ENCODE results near the gene ENTPD1.
"Not testable (repeated sequence)": the region's sequence is repeated elsewhere in the genome, so short reads cannot be mapped to it uniquely, and the experiment has no call there.

The ENTPD1 gene, protein sequence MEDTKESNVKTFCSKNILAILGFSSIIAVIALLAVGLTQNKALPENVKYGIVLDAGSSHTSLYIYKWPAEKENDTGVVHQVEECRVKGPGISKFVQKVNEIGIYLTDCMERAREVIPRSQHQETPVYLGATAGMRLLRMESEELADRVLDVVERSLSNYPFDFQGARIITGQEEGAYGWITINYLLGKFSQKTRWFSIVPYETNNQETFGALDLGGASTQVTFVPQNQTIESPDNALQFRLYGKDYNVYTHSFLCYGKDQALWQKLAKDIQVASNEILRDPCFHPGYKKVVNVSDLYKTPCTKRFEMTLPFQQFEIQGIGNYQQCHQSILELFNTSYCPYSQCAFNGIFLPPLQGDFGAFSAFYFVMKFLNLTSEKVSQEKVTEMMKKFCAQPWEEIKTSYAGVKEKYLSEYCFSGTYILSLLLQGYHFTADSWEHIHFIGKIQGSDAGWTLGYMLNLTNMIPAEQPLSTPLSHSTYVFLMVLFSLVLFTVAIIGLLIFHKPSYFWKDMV

DNA sequence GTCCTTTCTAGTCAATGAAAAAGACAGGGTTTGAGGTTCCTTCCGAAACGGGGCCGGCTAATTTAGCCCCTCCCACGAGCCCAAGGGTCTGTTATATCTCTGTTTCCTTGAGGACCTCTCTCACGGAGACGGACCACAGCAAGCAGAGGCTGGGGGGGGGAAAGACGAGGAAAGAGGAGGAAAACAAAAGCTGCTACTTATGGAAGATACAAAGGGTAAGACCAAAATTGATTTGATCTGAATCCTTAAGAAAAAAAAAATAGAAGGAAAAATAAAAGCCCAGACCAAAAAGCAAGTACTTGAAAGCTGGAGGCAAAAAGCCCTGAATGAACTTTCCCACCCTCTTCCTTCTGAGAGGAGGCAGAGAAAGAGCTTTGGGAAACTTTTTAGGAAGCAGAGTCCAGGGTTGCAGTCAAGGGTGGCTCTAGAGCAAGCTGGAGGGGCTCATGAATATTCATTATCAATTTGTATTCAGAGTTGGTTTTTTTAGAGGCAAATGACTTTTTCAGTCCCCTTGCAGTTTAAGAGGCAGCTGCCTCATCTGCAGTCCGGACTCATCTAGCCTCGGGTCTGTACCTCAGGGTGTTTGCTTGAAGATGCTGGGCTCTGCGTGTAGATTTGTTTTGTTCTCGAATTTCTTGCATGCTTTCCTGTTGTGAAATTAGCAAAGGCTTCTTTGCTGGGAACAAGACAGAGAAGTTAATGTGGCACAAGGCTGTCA is at the start of gene ENTPD1:
Gene ENTPD1 (plus strand): TSS at position 123 of the 721 bp plus-strand sequence. CDS start 77 bp downstream, at position 200.
- DNase-seq: peak in 21 of 58 donors; percentile 3 to 47 (median 20)

DNA sequence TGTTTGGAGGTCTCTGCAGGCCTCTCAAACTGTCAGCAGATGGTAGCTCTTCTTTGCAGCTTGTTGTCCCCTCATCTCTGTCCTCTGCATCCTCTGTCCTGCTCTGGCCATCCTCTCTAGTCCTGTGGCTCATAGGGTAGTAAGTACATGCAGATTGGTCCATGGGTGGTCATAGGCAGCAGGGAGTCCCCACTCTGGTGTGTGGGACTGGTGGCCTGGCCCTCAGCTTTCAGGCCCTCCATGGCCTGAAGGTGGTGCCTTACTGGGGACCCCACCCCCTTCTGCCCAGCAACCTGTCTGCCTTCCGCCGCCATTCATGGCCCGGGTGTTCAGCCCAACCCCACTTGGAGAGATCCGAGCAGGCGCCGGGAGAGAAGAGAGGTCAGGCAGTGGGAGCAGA is 49.4 kb upstream of the ENTPD1 start:
- no peak for DNase-seq

DNA sequence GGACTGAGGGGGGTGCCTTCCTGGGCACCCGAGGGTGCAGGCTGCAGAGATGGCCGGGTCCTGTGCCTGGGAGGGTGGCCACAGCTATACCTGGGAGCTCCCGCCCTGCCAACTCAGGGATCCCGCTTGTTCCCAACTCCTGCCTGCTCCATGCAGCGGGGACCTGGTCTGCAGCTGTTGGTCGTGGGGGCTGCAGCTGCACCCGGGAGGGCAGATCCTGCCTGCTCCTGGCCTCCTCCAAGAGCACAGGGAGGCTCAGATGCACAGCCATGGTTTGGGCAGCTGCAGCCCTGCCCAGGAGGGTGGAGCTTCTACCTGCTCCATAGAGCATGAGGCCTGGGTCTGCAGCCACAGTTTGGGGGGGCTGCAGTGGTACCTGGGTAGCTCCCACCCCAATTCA is 49.0 kb upstream of the ENTPD1 start:
- no peak for DNase-seq

DNA sequence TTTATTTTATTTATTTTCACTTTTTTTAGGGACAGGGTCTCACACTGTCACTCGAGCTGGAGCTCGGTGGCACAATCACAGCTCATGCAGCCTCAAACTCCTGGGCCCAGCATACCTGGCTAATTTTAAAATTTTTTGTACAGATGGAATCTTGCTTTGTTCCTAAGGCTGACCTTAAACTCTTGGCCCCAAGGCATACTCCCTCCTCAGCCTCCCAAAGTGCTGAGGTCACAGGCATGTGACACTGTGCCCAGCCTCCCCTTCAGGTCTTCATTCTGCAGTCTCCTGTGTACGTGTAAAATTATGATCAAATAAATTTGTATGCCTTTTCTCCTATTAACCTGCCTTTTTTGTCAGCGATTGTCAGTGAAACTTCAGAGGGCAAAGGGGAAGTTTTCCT is 44.5 kb upstream of the ENTPD1 start:
- DNase-seq: no peak

DNA sequence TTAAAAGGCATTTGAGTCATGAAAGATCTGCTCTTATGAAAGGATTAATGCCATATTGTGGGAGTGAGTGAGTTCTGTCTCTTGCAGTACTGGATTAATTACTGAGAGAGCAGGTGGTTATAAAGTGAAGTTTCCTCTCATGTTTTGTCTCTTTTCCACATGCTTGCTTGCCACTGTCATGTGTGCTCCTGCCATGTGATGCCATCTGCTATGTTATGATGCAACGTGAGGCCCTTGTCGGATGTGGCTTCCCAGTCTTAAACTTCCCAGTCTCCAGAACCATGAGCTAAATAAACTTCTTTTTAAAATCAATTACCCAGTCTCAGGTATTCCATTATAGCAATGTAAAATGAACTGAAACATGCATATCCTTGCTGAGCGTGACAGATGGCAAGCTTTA is 39.5 kb upstream of the ENTPD1 start:
- no peak for DNase-seq

DNA sequence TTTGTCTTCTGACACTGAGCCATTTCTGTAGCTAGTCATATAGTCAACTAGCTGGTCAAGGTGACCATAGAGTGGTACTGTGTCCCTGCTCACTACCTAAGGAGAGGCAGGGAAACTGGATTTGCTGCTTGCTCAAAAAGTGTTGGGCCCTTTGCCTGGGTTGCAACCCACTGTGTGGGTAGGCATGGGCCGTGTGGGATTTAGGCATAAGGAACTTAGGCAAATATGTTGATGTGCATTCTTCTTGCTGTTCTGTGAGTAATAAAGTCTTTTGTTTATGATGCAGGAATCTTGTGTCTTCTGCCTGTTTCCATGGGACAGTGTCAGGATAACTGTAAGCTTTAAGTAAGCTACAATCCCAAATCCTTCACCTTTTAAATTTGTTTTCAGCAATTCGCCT is 39.1 kb upstream of the ENTPD1 start:
- no peak for DNase-seq

DNA sequence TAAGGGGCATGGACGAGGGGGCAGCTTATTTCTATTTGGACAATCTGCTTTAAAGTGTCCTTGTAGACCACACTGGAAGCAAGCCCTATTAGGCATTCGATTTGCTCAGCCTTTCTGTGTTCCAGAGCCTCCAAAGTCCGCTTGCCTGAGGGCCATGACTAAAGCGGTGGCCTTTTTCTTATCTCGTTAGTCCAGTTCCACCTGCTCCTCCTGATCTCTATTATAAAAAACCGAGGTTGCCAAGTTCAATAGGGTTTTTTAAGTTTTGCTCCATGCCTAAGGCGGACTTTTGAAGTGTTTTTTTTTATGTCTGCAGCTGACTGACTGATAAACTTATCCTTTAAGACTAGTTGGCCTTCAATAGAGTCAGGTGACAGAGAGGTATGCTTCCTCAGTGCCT is 35.2 kb upstream of the ENTPD1 start:
- not testable (repeated sequence) for DNase-seq

DNA sequence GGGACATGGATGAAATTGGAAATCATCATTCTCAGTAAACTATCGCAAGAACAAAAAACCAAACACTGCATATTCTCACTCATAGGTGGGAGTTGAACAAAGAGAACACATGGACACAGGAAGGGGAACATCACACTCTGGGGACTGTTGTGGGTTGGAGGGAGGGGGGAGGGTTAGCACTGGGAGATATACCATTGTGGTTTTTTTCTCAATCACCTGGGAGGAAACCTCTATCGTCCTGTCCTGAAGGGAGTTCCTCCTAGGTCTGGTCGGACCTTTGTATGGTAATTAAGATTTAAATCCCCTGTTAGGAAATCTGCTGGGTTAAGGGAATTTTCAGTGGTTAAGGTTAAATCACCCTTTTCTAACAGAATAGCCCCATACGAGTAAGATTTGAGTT is 33.5 kb upstream of the ENTPD1 start:
- not testable (repeated sequence) for DNase-seq

DNA sequence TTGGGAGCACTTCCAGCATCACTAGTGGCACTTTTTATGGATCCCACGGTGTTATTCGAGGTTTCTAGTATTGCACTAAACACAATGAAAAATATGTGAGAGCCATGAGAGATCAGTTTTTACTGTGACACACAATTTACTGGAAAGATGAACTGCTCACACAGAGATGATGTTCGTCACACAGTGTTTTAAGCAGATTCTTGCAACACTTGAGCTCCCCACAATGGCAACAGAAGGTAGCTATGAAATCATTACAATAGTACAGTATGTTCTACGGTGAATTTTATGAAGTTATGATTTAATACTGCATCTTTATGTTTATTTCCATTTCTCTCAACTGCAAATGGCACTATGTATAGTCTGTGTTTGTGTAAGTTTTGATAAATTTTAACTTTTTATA is 27.4 kb upstream of the ENTPD1 start:
- peak in 1 of 58 donors; percentile 0 for DNase-seq

DNA sequence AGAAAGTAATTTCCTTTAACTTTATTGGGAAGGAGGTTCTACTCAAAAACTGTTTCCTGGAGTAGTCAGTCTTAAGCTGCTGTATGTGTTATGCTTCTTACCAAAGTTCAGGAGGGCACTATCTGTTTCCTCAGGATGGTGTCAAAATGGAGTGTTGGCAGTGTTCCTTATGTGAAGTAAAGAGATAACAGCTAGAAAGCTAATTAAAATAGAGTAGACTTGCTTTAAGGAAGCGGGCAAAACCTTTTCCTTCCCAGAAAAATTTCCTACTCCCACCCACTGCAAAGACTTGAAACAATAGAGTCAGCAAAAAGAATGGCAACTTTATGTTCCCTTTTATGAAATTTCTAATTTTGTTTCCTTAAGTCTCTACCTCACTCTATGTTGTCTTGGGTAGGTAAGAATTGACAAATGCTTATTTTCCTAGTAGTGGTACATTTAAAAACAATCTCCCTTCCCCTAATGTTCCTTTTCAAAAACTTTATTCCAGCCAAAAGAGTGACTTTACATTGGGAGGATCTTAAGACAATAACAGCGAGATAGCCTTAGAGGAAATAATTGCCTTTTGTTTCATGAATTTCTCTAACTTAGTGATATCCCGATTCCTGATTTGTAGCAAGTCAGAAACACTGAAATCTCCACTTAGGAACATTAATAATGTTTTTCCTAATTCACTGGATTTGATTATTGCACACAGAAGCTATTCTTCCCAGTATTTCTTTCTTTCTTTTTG is 26.5 kb upstream of the ENTPD1 start:
- DNase-seq: no peak

DNA sequence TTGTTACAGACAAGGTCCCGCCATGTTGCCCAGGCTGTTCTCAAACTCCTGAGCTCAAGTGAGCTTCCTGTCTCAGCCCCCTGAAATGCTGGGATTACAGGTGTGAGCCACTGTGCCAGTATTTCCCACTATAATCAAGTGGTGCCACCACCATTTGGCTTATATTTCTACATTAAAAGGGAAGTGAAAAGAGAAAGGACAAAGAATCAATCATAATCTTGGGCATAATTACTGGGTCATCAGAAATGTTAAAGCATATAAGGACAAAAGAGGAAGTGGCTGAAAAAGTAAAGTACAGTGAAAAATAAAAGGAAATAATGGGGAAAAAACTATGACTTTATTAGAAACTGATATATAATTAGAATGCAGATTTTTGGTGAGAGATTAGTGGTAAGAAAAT is 25.7 kb upstream of the ENTPD1 start:
- DNase-seq: no peak

DNA sequence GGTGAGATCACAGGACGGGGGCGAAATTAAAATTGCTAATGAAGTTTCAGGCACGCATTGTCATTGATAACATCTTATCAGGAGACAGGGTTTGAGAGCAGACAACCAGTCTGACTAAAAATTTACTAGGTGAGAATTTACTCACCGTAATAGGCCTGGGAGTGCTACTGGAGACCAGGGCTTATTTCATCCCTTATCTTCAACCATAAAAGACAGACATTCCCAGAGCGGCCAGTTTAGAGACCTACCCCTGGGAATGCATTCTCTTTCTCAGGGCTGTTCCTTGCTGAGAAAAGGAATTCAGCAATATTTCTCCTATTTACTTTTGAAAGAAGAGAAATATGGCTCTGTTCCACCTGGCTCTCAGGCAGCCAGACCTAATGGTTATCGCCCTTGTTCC is 23.1 kb upstream of the ENTPD1 start:
- DNase-seq: not testable (repeated sequence)

DNA sequence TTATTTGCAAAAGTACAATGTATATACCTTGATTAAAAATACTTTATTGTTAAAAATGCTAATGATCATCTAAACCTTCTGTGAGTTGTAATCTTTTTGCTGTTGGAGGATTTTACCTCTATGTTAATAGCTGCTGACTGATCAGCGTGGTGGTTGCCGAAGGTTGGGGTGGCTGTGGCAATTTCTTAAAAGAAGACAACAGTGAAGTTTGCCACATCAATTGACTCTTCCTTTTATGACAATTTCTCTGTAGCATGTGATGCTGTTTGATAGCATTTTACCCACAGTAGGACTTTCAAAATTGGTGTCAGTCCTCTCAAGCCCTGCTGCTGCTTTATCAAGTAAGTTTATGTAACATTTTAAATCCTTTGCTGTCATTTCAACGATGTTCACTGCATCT is 16.9 kb upstream of the ENTPD1 start:
- DNase-seq: no peak

DNA sequence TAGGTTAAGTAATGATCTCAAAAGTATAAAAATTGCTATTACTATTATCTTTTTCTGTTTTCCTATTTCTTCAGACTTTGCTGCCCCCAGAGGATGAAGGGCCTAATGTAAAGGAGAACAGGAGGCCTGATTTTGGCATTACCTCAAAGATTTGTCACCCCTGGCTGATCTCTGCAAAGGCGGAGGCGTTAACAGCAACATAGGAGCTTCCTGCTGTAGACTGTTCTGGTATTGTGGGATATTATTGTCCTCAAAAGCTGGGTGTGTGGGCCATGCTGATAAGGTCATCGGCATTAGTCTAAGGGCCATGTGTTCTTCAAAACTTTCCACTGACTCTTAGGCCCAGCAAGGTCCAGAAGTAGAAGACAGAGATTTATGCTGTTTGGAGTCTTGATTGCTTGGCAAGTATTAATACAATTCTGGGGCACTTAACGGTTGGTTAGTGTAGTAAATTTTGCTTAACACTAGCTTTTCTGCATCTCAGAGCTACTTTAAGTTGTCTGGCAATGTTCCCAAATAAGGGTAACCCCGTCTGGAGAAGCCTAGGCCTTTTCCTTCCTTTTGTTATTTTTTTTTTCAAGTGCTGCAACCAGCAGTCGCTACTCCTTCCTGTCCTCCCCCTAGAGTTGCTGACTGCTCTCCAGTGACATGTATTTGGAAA is 14.0 kb upstream of the ENTPD1 start:
- no peak for DNase-seq

DNA sequence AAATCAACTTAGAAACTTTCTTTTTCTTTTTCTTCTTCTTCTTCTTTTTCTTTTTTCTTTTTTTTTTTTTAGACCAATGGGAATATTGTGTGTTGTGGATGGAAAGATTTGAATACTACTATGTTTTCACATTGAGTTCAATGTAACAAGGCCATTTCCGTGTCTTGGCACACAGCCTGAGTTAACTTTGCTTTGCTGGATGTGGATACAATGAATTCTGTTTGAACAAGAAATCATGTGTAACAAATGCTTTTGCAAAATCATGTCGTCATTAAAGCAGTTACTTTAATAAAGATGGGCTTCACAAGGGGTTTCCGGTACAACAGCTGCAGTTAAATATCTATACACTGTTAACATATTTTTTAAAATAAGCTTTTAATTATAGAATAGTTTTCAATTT is 13.5 kb upstream of the ENTPD1 start:
- no peak for DNase-seq

DNA sequence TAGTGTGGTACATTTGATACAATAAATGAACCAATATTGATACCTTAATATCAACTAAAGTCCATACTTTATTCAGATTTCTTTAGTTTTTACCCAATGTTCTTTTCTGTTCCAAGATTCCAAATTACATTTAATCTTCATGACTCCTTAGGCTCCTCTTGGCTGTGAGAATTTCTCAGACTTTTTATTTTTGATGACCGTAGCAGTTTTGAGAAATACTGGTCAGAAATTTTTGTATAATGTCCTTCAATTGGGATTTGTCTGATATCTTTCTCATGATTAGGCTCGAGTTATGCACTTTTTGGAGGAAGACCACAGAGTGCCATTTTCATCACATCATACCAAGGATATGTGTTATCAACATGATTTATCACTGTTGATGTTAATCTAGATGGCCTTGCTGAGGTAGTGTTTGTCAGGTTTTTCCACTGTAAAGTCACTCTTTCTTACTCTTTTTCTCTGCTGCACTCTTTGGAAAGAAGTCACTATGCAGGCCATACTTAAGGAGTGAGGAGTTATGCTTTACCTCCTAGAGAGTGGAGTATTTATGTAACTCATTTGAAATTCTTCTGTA is 12.9 kb upstream of the ENTPD1 start:
- DNase-seq: no peak

DNA sequence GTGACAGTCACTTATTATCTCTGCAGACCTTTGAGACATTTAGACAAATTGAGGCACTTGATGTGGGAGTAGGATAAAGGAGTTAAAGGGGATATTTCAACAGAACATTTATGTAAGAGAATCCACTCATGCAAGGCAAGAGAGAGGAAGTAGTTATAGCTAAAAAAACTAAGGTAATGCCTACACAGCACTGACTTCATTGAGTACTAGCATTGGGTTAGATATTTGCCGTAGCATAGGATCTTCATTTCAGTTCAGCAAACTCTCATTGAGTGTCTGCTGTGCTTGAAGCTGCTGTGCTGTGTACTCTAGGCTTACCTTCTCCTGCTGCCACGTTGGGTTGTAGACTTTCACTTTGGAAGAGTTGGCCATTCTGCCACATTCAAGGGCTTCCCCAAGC is 10.5 kb upstream of the ENTPD1 start:
- no peak for DNase-seq

DNA sequence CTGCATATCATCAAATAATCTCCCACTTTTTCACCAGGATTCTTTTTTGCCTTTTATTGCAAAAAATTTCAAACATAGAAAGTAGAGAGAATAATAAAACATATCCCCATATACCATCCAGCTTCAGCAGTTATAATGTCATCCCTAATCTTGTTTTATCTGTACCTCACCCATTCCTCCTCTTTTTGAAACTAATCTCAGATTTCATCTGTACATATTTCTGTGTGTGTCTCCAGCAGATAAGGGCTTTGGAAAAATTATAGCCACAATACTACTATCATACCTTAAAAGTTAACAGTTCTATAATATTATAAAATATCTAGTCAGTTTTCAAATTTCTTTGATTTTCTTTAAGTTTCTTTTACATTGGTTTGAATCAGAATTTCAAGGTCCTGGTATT is 7.6 kb upstream of the ENTPD1 start:
- no peak for DNase-seq

DNA sequence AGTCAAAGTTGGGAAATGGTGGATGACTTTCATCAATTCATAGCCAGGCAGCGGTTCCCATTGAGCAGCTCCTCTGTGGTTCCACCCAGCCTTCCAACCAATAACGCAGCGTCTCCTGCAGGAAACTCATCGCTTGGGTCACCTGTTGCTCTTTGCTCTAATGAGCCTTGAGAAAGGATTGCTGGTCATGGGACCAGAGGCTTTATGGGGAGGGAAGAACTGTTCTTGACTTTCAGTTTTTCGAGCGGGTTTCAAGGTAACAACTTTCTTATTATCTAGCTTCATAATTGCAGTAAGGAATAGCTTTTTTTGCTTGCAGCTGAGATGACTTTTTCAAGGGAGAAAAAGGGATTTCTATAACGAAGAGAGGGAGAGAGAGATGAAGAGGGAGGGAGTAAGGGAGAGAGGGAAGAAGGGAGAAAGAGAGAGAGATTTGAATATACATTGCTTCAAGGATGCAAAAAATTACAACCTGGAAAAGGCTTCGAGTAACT is 405 bp upstream of the ENTPD1 start:
- DNase-seq: peak in 23 of 58 donors; percentile 2 to 49 (median 16)

DNA sequence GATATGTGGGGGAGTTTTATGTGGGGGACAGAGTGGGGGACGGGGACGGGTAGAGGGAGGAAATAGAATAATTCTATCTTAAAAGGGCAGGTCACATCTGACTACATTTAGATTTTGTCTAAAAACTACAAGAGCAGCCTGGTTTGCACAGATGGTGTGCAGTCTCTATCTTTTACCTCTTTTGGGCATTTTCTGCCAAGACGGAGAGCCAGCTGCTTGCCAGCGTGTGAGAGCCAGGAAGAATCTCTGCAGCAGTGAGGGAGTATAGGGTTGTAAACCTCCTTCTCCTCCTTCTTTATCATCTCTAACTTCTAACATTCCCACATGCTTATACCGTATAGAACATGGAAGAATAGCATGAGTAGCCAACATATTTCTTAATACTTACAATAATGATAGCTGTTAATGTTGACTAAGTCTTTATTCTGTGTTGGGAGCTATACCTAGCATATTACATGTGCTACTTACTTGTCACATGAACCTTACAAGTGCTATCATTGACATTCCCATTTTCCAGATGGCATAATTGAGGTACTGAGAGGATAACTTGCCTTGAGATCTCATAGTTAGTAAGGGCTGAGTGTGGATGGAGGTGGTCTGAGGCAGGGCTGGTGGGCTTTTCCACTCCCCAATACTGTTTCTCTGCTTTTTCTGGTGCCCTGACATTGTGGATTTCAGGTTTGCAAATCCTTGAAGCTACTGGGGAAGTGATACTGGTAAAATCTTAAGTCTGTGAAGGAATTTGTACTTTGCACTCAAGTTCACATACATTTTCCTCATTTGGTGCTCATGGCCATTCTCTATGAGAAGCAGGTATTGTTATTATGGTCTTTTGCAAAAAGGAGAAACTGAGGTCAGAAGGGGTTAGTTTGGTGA is 1.1 kb downstream of the ENTPD1 start:
- DNase-seq: peak in 9 of 58 donors; percentile 2 to 41 (median 26)

Measured in anterior cingulate cortex (tissue), 58 donors.